ENCODE measurements around the gene ELAVL2. TPM values are rescaled to one million over a fixed set of nuclear protein-coding genes. Genes with fewer than 3 reads are reported as not detected.

ELAVL2 gene
- polyA plus RNA-seq, 2 of the 4 experiments (the other 2 are of a cell fraction), result 0.03 to 0.13 TPM

DNA sequence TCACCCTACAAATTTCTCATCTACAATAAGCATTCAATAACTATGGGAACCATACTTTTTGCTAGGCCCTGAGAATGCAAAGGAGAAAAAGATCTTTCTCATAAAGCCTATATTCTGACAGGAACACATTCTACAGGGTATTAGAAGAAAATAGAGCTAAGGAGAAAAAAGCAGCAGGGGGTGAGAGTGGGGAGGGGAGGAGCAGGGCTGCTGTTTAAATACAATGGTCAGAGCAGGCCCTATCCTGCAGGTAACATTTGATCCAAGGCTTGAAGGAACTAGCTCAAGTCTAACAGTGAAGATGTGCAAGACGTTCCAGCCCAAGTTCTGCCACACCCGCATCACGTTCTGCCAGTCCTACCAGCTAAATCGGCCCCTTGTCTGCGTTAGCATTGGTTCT lies 89.7 kb downstream of the ELAVL2 start:
- FAIRE-seq (no peak), DNase-seq (ENCODE audit: low read depth in 1 of 2, low spot score in 1 of 2) (no peak), ATAC-seq (no peak)
- 32% methylated on average over 5 of the region's 5 CpGs for WGBS (ENCODE audit: missing lambda C conversion rate)
- ChIA-PET CTCF (no interaction called here), POLR2A (no interaction called here)
- no peak for TF ChIP-seq CHD2 (IDR thresholded peaks at IDR 0.05; ENCODE audit: low read length, partially characterized antibody)
- TF ChIP-seq, protein P1, sequence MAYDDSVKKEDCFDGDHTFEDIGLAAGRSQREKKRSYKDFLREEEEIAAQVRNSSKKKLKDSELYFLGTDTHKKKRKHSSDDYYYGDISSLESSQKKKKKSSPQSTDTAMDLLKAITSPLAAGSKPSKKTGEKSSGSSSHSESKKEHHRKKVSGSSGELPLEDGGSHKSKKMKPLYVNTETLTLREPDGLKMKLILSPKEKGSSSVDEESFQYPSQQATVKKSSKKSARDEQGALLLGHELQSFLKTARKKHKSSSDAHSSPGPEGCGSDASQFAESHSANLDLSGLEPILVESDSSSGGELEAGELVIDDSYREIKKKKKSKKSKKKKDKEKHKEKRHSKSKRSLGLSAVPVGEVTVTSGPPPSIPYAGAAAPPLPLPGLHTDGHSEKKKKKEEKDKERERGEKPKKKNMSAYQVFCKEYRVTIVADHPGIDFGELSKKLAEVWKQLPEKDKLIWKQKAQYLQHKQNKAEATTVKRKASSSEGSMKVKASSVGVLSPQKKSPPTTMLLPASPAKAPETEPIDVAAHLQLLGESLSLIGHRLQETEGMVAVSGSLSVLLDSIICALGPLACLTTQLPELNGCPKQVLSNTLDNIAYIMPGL (CRISPR knock-in tag; IDR thresholded peaks at IDR 0.05; ENCODE audit: borderline replicate concordance), result no peak
- no peak for TF ChIP-seq JUNB (IDR thresholded peaks at IDR 0.05)
- H3K4me1 ChIP-seq, result no peaks in the 10 kb centered on the region
- H3K27ac ChIP-seq, result no peak overlapping the region
- no peak overlapping the region for H3K4me2 ChIP-seq
- H3K9me3 ChIP-seq, result no peaks in the 10 kb centered on the region
- no peak overlapping the region for H3K4me3 ChIP-seq

DNA sequence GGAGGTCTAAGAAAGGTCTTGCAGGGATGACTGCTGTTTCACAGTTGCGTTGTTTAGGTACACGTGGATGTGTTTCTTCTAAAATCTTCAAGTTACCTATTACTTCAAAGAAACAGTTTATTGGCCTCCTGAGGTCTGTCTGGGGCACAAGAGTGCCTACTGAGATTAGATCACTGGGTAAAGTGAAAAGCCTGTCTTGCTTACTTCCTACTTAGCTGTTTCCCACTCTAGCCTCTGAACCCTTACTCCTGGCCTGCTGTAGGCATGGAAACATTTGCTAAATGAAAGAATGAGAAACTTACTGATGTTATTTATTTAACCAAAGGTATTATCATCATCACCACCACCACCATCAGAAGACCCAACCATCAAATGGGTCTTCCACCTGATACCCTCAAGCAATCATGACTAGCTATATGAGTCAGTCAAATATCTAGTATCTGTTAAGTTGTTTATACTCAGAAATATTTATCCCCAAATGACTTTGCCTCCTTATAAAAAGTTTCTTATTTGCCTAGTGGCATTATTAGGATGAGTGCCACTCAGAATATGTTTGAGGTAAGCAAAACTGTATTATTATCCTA lies 92.5 kb downstream of the ELAVL2 start:
- TF ChIP-seq MAFK (IDR thresholded peaks at IDR 0.05; ENCODE audit: partially characterized antibody), result no peak
- TF ChIP-seq RAD21 (conservative IDR thresholded peaks at IDR 0.05 in 1 of 2, IDR thresholded peaks at IDR 0.05 in 1 of 2), result no peak
- TF ChIP-seq KDM5A (IDR thresholded peaks at IDR 0.05), result no peak
- no peak for TF ChIP-seq HOXB13 (CRISPR knock-in tag; IDR thresholded peaks at IDR 0.05; ENCODE audit: low read depth)
- TF ChIP-seq PHF8 (IDR thresholded peaks at IDR 0.05; ENCODE audit: borderline replicate concordance, low read depth), result no peak
- TF ChIP-seq, protein P2, sequence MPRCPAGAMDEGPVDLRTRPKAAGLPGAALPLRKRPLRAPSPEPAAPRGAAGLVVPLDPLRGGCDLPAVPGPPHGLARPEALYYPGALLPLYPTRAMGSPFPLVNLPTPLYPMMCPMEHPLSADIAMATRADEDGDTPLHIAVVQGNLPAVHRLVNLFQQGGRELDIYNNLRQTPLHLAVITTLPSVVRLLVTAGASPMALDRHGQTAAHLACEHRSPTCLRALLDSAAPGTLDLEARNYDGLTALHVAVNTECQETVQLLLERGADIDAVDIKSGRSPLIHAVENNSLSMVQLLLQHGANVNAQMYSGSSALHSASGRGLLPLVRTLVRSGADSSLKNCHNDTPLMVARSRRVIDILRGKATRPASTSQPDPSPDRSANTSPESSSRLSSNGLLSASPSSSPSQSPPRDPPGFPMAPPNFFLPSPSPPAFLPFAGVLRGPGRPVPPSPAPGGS (IDR thresholded peaks at IDR 0.05), result no peak
- TF ChIP-seq EP300 (IDR thresholded peaks at IDR 0.05), result no peak
- no peak for TF ChIP-seq RFX5 (IDR thresholded peaks at IDR 0.05)
- ATAC-seq (no peak), FAIRE-seq (no peak), DNase-seq (ENCODE audit: low read depth in 1 of 2, low spot score in 1 of 2) (no peak)
- no peak overlapping the region for H3K27ac ChIP-seq
- 8% methylated on average over 2 of the region's 2 CpGs for whole genome bisulfite sequencing (ENCODE audit: missing lambda C conversion rate)
- POLR2A ChIA-PET, result no interaction called here
- no peak overlapping the region for H3K4me2 ChIP-seq
- no peaks in the 10 kb centered on the region for H3K9me3 ChIP-seq
- CTCF ChIA-PET, result no interaction called here
- no peaks in the 10 kb centered on the region for H3K4me1 ChIP-seq
- no peak overlapping the region for H3K4me3 ChIP-seq

DNA sequence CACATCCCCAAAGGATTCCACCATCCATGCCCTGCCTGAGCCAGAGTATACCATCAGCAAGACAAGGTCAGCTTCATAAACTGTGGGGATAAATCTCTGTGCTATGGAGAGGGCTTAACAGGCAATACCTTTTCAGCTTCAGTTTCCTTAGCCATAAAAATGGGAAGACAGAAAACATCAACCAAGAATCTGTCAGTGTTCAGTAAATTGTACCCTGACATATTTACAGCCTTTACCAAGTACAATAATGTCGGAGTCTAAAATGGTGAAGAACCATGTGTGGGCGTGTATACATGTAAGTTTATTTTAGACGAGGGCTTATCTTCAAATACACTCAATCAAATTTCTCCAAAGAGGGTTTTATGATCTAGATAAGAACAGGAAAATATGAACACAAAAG lies 94.7 kb downstream of the ELAVL2 start:
- ChIA-PET POLR2A (no interaction called here), CTCF (no interaction called here)

More for the DNA sequence above, 94.7 kb downstream of the ELAVL2 start:
- Histone ChIP-seq H3K4me2 (no peak overlapping the region), H3K27ac (no peak overlapping the region), H3K4me1 (no peaks in the 10 kb centered on the region), H3K9me3 (no peaks in the 10 kb centered on the region), H3K4me3 (no peak overlapping the region)
- 4% methylated on average over 3 of the region's 3 CpGs for WGBS (ENCODE audit: missing lambda C conversion rate)
- ATAC-seq (no peak), FAIRE-seq (no peak), DNase-seq (ENCODE audit: low read depth in 1 of 2, low spot score in 1 of 2) (no peak)
- TF ChIP-seq, protein P3, sequence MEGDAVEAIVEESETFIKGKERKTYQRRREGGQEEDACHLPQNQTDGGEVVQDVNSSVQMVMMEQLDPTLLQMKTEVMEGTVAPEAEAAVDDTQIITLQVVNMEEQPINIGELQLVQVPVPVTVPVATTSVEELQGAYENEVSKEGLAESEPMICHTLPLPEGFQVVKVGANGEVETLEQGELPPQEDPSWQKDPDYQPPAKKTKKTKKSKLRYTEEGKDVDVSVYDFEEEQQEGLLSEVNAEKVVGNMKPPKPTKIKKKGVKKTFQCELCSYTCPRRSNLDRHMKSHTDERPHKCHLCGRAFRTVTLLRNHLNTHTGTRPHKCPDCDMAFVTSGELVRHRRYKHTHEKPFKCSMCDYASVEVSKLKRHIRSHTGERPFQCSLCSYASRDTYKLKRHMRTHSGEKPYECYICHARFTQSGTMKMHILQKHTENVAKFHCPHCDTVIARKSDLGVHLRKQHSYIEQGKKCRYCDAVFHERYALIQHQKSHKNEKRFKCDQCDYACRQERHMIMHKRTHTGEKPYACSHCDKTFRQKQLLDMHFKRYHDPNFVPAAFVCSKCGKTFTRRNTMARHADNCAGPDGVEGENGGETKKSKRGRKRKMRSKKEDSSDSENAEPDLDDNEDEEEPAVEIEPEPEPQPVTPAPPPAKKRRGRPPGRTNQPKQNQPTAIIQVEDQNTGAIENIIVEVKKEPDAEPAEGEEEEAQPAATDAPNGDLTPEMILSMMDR (IDR thresholded peaks at IDR 0.05), result no peak
- no peak for TF ChIP-seq JUNB (IDR thresholded peaks at IDR 0.05)
- TF ChIP-seq HOXB13 (CRISPR knock-in tag; IDR thresholded peaks at IDR 0.05; ENCODE audit: low read depth), result no peak
- TF ChIP-seq, protein P4, sequence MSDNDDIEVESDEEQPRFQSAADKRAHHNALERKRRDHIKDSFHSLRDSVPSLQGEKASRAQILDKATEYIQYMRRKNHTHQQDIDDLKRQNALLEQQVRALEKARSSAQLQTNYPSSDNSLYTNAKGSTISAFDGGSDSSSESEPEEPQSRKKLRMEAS (IDR thresholded peaks at IDR 0.05), result no peak
- no peak for TF ChIP-seq CBX2 (IDR thresholded peaks at IDR 0.05; ENCODE audit: borderline replicate concordance, low read depth)
- TF ChIP-seq JUN (IDR thresholded peaks at IDR 0.05), result no peak
- no peak for TF ChIP-seq HDAC2 (IDR thresholded peaks at IDR 0.05)
- no peak for TF ChIP-seq HOXA7 (CRISPR knock-in tag; IDR thresholded peaks at IDR 0.05)
- TF ChIP-seq CEBPB (IDR thresholded peaks at IDR 0.05), result no peak
- no peak for TF ChIP-seq TFCP2L1 (CRISPR knock-in tag; IDR thresholded peaks at IDR 0.05)
- TF ChIP-seq NR3C1 (IDR thresholded peaks at IDR 0.05), result no peak
- no peak for TF ChIP-seq KDM1A (IDR thresholded peaks at IDR 0.05; ENCODE audit: low read depth)
- TF ChIP-seq POLR2AphosphoS2 (conservative IDR thresholded peaks at IDR 0.05; ENCODE audit: low read length), result no peak
- no peak for TF ChIP-seq RAD21 (conservative IDR thresholded peaks at IDR 0.05 in 1 of 2, IDR thresholded peaks at IDR 0.05 in 1 of 2)
- TF ChIP-seq, protein P5, sequence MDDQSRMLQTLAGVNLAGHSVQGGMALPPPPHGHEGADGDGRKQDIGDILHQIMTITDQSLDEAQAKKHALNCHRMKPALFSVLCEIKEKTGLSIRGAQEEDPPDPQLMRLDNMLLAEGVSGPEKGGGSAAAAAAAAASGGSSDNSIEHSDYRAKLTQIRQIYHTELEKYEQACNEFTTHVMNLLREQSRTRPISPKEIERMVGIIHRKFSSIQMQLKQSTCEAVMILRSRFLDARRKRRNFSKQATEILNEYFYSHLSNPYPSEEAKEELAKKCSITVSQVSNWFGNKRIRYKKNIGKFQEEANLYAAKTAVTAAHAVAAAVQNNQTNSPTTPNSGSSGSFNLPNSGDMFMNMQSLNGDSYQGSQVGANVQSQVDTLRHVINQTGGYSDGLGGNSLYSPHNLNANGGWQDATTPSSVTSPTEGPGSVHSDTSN (IDR thresholded peaks at IDR 0.05), result no peak
- TF ChIP-seq FOSL2 (IDR thresholded peaks at IDR 0.05), result no peak
- TF ChIP-seq FOSL2 (CRISPR knock-in tag; IDR thresholded peaks at IDR 0.05), result no peak
- TF ChIP-seq, protein P6, sequence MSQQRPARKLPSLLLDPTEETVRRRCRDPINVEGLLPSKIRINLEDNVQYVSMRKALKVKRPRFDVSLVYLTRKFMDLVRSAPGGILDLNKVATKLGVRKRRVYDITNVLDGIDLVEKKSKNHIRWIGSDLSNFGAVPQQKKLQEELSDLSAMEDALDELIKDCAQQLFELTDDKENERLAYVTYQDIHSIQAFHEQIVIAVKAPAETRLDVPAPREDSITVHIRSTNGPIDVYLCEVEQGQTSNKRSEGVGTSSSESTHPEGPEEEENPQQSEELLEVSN (IDR thresholded peaks at IDR 0.05; ENCODE audit: borderline replicate concordance, low read depth), result no peak
